Sigmoid colon (tissue), 4 donors: ENCODE results near the gene KRTAP16-1.

Source experiments
- CTCF ChIP-seq, 4 experiments: fragments of 450-650 bp in 3 of 4; fragments of 200-600 bp in 1 of 4; IDR thresholded peaks; one replicate each; pipeline ENCODE4 v1.5.1; 2016 to 2019; ENCODE audit warnings: antibody characterized with exemption in 4 of 4, mild to moderate bottlenecking in 3 of 4, moderate library complexity in 2 of 4
- POLR2AphosphoS5 ChIP-seq, 4 donors: sonication (generic); formaldehyde crosslinking; IDR thresholded peaks; one replicate each; pipeline ENCODE4 v1.6.1; 2017; ENCODE audit warnings: antibody characterized with exemption in 4 of 4

GRCh38 chr17:41284546-41284945 is 24.6 kb downstream of the KRTAP16-1 start:
- no peak for TF ChIP-seq CTCF (IDR thresholded peaks at IDR 0.05)
- TF ChIP-seq POLR2AphosphoS5 (IDR thresholded peaks at IDR 0.05): no peak
